DLD1 (cell line): ENCODE results near the gene ASTN2.

Experiments
- in situ Hi-C: cut with HindIII; loops from 2 replicates; pipeline ENCODE4 v1.10.0; 2017; ENCODE audit warnings: low sequenced_read_pairs

Gene ASTN2

DNA sequence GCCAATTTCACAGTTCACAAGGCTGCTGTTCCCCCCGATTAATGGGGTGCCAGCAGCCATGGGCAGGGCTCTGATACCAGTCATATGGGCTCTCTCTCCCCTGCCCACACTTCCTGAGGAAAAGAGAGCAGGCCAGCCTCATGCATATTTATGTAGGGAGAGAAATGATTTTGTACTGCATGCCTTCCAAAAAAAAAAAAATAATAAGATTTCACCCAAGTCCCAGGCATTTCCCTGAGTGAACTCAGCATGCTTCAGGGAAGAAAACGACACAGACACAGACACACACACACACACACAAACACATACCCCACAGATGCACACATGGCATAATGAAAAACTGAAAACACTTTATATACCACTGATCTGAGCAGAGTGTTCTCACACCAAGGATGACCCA is 232.8 kb downstream of the ASTN2 start:
- in situ Hi-C loops = no loop called here

DNA sequence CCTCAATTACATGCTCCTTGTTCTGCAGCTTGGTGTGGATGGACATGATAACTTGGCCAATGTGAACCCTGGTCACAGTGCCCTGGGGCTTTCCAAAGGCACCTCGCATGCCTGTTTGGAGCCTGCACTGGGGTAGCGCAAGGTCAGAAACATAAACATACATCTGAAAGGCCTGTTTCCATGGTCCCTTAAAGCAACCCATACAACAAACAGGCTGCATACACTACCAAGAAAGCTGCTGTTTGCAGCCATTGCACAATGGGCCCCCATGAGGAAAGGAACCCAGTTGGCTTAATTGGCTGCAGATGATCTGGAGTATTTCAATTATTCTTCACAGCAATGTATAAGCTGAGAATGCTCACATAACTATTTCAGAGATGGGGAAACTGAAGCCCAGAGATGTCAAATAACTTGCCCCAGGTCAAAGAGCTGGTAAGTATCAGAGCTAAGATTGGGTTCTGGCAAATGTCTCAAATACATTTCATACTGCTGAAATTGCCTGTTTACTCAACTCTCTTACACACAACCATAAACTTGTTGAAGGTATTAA is 233.9 kb downstream of the ASTN2 start:
- in situ Hi-C loops = no loop called here

- in situ Hi-C loops = no loop called here
Measured at GRCh38 chr9:117178596-117179375, 236.1 kb downstream of the ASTN2 start.

GRCh38 chr9:117170567-117170966 is 244.3 kb downstream of the ASTN2 start:
- in situ Hi-C loops = no loop called here

DNA sequence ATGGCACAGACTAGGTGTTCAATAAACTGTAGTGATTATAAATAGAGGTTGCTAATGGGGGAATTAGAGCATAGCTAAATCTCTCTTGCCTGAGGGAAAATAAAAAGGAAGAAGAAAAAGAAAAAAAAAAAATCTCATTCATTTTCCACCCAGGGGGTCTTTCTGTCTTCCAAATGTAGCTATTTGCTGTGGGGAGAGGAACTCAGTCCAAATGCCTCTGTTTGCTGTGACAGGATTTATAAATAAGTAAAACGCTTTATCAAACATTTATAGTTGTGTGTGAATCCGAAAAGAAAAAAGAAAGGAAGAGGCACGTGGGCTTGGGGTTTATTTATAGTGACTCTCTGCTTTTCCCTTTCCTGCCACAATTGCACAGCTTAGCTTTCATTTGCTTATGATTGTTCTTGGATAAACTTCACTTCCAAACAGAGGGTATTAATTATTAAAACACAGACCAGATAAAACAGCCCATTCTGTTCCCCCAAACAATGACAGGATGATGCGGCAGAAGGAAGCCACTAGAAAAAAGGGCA is 245.7 kb downstream of the ASTN2 start:
- in situ Hi-C loops = no loop called here

DNA sequence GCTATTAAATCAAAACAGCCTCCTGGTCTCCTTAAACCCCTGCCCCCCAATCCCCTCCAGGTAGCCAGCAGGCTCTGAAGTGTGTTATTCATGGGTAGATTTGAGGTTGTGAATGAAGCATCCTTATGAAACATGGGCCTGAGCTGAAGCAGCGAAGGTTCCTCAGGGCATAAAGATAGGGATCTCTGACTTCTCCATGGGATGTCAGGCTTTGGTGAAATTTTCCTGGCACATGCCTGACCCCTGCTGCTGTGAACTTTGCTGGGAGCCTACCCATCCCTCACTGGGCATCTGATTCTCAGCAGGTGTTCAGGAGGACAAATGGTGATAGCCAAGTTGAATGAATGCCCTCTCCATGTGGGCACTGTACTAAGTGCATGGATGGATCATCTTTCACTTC is 250.3 kb downstream of the ASTN2 start:
- in situ Hi-C loops = no loop called here

DNA sequence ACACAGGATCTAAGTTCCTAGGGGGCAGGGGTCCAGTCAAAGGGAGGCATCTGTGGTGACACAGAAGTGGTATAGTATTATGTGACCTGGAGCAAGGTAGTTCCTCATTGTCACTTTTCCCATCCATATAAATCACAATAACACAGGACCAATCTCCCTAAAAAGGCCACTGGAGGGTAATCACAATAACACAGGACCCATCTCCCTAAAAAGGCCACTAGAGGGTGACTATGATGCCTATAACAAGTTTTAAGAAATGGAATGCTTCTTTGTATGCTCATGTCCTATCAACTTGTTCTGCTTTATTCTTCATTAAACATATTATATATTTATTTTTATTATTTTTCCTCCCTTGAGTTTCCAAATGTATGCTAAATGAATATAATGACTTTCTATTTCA is 254.6 kb downstream of the ASTN2 start:
- in situ Hi-C loops = no loop called here

DNA sequence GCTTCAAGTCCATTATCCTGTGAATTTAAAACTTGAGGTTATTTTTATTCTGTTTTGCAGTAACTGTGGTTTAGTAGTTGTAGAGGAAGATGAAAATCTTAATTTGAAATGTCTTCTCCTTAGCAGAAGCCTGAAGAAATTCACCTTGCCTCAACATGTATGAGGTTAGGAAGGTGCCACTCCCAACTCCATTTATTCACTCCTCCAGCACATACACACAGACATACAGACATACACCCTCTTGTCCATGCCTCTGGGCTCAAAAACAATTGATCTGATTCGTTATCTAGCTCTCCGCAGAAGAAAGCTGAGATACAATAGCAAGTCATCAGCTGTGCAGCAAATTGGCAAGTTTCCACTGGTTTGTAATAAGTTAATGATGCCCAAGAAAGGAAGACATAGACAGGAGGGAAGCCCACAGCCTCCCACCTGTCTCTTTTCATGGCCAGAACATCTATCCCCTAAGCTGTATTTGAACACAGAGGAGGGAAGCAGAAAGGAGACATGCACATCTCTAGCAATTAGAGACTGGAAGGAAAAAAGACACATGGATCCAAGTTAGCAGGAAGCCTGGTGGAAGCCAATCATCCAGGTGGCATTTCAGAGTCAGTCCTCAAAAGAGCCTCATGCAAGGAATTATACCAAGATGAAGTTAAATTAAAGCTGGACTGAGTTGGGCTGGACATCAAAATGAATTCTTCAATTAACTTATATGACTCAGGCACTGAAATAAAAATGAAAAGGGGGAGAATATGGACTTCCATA is 257.9 kb downstream of the ASTN2 start:
- in situ Hi-C loops = no loop called here

- in situ Hi-C loops = no loop called here
Measured at GRCh38 chr9:117156144-117156688, 258.6 kb downstream of the ASTN2 start.

DNA sequence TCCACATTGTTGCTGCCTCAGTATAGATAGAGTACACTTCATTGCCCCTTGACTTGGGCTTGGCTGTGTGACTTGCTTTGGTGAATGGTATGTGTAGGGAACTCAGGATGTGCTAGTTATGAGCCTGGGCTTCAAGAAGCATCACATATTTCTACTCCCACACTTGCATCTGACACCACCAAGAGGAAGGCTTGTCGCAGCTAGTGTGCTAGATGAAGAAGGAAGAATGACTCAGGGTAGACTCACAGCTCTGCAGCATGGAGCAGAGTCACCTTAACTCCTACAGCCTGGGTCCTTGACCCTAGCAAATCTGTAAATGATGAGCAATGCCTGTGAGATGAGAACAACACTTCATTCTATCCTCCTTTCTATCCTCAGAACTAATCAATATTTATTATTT is 261.8 kb downstream of the ASTN2 start:
- in situ Hi-C loops = no loop called here

DNA sequence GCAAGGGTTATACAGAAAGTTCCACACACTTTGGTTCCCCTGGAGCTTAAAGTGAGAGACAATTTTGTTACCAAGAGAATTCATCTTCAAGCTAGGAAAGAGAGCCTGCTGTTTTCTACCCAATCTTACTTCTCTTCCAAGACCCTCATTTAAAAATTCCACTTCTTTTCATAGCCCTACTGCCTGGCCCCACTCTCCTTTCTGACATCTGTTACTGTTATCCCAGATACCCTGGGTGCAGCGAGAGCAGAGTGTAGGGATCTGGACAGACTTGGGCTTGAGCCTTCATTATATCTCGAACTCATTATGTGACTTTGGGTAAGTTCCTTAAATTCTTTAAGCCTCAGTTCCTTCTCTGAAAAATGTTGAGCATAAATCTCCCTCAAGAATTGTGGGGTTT is 263.1 kb downstream of the ASTN2 start:
- in situ Hi-C loops = no loop called here

DNA sequence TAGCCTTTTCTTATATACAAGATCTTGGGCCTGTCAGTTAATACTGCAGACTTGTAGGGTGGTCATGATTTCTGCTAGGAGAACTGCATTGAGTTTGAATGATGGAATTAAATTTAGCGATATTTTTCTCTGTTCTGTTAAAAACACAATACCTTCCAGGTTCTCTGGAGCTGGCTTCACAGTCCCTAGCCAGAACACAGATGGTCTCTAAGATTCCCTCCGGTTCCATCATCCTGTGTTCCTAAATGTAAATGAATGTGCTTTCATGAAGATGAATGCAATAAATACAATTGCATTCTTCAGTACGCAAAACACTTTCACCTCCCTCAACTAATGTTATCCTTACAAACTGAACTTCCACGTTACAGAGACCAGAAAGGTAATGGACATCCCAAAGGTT is 264.9 kb downstream of the ASTN2 start:
- in situ Hi-C loops = no loop called here

DNA sequence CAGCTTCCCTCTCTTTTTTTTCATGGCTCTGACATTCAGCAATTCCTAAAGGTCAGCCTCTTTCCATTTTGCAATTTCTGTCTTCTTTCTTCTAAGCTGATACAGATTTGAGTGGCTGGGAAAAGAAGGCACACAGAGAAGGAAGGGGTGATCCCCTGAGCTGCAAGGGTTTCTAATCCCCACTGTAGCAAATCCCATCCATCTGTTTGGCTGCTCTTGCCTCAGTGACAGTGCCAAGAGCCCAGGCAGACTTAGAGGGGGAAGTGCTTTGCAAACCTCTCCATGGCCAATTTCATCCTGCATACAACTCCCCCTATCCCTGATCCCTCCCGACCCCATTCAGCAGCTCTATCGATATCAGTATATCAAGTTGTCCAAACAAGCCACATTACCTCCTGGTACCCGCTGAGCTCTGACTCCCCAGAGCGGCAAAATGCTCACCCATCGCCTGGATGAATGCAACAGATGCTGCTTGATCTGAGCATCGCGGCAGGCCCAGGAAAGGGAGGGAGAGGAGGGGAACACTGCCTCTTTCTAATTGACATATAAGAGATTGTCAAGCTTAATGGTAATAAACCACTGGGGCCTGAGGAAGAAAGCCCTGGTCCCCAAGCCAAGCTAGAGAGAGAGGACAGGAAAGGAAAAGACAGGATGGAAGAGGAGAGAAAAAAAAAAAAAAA is 268.9 kb downstream of the ASTN2 start:
- in situ Hi-C loops = no loop called here

DNA sequence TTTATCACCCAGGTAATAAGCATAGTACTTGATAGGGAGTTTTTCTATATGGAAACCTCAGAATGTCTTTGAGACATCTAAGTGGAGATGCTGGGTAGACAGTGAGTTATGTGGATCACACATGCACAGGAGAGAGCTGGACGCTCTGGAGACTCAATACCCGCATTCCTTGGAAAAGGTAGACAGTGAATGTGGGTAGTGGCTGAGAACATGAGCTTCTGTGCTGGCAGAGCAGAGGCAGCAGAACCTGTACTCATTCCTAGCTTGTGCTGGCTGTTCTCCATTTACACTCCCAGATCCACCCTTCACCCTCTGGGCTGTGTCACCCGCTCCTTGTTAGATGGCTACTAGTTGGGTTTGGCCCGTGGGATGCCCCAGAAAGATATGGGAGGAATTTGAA is 269.8 kb downstream of the ASTN2 start:
- in situ Hi-C loops = no loop called here

DNA sequence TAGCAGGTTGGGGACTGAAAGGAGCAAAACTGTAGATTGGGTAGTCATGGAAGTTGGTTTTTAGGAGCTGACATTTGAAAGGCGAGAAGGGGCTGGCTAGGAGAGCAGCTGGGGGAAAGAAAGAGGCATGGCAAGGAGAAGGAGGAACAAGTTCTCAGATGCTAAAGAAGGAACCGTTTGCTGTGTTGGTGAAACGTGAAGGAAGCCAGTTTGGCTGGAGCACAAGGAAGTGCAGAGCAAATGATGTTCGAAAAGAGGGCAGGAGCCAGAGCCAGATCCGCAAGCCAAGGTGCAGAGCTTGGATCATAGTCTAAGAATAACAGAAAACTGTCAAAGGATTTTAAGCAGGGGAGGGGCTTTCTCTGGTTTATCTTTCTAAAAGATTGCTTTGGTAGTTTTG is 276.6 kb downstream of the ASTN2 start:
- in situ Hi-C loops = no loop called here

DNA sequence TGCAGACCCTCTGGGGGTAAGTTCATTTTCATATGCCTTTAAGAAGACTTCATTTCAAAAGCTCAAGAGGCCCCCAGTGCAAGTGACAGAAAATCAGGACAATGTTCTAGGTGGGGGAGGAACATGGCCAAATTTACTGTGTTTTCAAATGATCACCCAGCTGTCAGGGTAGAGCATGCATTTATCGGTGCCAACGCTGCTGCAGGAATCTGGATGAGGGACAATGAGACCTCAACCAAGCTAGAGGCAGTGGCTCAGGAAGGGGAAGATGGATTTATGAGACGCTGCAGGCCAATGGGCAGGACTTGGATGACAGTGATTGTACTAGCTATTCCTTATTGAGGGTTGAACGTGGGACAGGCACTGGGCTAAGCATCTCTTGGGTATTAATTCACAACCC is 278.4 kb downstream of the ASTN2 start:
- in situ Hi-C loops = no loop called here

- in situ Hi-C loops = no loop called here
Measured at GRCh38 chr9:117135501-117136098, 279.3 kb downstream of the ASTN2 start.

GRCh38 chr9:117134826-117135500 is 279.9 kb downstream of the ASTN2 start:
- in situ Hi-C loops = no loop called here

DNA sequence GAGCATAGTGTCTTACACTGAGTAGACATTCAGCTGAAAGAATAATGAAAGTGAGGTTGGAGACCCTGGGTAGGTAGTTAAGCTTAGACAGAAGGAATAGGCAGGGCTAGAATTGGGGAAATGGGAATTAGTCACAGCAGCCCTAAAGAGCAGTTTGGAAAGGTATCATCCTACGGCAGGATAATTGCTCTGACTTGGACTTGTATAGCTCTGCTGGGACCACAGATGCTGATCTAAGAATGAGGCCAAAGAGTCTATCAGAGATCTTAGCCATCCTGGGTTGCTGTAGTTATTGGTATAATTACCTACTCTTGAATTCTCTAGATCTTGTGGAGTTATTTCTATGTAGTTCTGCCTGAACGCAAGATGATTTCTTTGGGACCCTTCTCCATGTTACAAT is 288.0 kb downstream of the ASTN2 start:
- in situ Hi-C loops = no loop called here

GRCh38 chr9:117125531-117125930 is 289.3 kb downstream of the ASTN2 start:
- in situ Hi-C loops = no loop called here
